ENCODE data around the gene KCNH2.

KCNH2 gene

DNA sequence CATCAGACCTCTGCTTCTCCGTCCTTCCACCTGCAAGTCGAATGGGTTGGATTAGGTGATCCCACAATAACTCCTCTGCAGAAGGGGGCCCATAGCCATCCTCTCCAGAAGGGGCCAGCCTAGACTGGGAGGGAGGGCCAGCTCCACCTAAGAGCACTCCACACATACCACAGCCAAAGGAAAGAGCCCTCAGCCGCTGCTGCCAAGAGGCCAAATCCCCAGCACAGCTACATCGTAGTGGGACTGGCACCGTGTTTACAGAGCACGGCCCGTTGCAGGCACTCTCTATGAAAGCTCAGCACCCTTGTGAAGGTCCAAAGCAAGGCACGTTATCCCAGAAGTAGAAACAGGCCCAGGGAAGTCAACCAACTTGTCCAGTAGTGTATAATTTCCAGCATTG lies 5.4 kb downstream of the KCNH2 start:
- peaks cover 81% of the 10 kb centered on the region for H3K27me3 ChIP-seq (ENCODE audit: insufficient read depth, low read length)

DNA sequence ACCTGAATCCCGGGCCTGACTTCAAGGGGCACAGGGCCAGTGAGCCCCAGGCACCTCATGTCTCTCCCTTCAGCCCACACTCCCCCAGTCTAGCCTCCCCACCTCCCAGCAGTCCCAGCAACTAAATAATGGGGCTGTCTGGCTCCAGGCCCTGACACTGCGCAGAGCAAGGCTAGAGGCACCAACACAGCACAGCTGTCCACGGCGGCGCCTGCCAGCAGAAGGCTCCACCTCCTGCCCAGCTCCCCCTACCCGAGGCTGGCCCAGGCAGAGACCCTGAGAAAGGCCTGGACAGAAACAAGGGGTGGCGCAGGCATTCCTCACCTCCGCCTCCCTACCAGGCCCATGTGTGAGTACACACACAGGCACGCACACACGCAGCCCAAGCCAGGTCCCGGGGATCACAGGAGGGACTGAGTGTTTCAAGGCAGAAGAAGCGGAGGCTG lies 6.1 kb downstream of the KCNH2 start:
- Histone ChIP-seq H2AFZ (ENCODE audit: low read length, unreplicated experiment) (no peak overlapping the region), H3K79me2 (ENCODE audit: control insufficient read depth, insufficient read depth, low read length, unreplicated experiment) (no peaks in the 10 kb centered on the region), H3K4me1 (ENCODE audit: control insufficient read depth, insufficient read depth, low read length, unreplicated experiment) (no peaks in the 10 kb centered on the region), H3K27me3 (ENCODE audit: insufficient read depth, low read length) (peaks cover 82% of the 10 kb centered on the region), H3K4me3 (ENCODE audit: low read depth, low read length) (no peak overlapping the region), H3K36me3 (ENCODE audit: insufficient read depth, low read length) (no peaks in the 10 kb centered on the region), H3K27ac (ENCODE audit: low read depth, low read length) (no peak overlapping the region)

More for the DNA sequence above, 5.4 kb downstream of the KCNH2 start:
- no peak overlapping the region for H3K4me3 ChIP-seq (ENCODE audit: low read depth, low read length)
- H3K27ac ChIP-seq (ENCODE audit: low read depth, low read length) = no peak overlapping the region
- H3K4me1 ChIP-seq (ENCODE audit: control insufficient read depth, insufficient read depth, low read length, unreplicated experiment) = no peaks in the 10 kb centered on the region
- H3K36me3 ChIP-seq (ENCODE audit: insufficient read depth, low read length) = no peaks in the 10 kb centered on the region
- no peaks in the 10 kb centered on the region for H3K79me2 ChIP-seq (ENCODE audit: control insufficient read depth, insufficient read depth, low read length, unreplicated experiment)
- H2AFZ ChIP-seq (ENCODE audit: low read length, unreplicated experiment) = no peak overlapping the region

DNA sequence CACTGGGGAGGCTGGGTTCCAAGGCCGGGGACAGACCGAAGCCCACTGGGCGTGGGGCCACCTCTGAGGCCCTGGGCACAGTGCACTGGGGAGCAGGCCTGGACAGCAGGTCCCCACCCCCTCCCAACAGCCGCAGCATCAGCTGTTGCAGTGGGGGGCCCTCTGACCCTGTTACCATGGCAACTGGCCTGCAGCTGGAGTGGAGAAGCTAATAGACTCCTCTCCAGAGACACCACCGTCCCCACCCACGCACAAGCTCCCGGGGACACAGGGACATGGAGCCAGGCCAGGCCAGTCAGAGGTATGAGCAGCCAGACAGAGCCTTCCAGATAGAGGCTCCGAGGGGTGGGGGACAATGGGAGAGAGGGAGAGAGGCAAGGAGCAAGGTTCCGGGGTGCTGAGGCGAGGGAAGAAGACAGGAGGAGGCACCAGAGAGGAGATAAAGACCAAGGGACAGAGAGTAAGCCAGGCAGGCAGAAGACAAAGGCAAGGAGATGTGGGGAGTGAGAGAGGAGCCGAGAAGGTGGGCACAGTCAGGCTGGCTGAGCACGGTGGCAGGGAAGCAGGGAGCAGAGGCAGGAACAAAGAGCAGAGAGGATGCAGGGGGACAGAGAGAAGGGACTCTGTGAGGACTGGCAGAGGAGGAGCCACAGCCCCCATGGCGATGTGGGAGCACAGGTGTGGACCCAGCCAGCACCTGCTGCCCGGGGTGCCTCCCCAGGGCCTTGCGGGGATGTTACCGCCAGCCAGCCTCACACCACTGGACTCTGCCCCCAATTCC lies 6.7 kb downstream of the KCNH2 start:
- no peak overlapping the region for H2AFZ ChIP-seq (ENCODE audit: low read length, unreplicated experiment)
- H3K27ac ChIP-seq (ENCODE audit: low read depth, low read length) = no peak overlapping the region
- no peaks in the 10 kb centered on the region for H3K36me3 ChIP-seq (ENCODE audit: insufficient read depth, low read length)
- H3K79me2 ChIP-seq (ENCODE audit: control insufficient read depth, insufficient read depth, low read length, unreplicated experiment) = no peaks in the 10 kb centered on the region
- no peak overlapping the region for H3K4me3 ChIP-seq (ENCODE audit: low read depth, low read length)
- peaks cover 80% of the 10 kb centered on the region for H3K27me3 ChIP-seq (ENCODE audit: insufficient read depth, low read length)
- H3K4me1 ChIP-seq (ENCODE audit: control insufficient read depth, insufficient read depth, low read length, unreplicated experiment) = no peaks in the 10 kb centered on the region

DNA sequence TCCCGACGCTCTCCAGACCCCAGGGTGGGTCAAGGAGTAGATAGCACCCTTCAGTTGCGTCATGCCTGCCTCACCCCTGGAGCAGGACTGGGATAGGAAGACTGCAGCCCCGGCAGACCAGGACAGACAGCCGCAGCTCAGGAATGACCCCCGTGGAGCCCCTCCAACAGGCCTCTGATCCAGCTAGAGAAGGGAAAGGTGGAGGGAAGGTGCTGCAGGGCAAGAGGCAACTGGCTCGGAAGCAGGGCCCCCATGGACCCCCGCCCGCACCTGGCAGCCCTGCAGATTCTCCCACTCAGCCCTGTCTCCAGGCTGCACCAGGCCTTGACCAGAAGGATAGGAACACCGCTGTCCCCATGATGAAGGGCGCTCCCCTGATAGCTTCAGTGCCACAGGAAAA lies 7.7 kb downstream of the KCNH2 start:
- Histone ChIP-seq H3K79me2 (ENCODE audit: control insufficient read depth, insufficient read depth, low read length, unreplicated experiment) (no peaks in the 10 kb centered on the region), H3K27ac (ENCODE audit: low read depth, low read length) (no peak overlapping the region), H3K4me3 (ENCODE audit: low read depth, low read length) (no peak overlapping the region), H2AFZ (ENCODE audit: low read length, unreplicated experiment) (no peak overlapping the region), H3K27me3 (ENCODE audit: insufficient read depth, low read length) (peaks cover 79% of the 10 kb centered on the region), H3K36me3 (ENCODE audit: insufficient read depth, low read length) (no peaks in the 10 kb centered on the region), H3K4me1 (ENCODE audit: control insufficient read depth, insufficient read depth, low read length, unreplicated experiment) (no peaks in the 10 kb centered on the region)

DNA sequence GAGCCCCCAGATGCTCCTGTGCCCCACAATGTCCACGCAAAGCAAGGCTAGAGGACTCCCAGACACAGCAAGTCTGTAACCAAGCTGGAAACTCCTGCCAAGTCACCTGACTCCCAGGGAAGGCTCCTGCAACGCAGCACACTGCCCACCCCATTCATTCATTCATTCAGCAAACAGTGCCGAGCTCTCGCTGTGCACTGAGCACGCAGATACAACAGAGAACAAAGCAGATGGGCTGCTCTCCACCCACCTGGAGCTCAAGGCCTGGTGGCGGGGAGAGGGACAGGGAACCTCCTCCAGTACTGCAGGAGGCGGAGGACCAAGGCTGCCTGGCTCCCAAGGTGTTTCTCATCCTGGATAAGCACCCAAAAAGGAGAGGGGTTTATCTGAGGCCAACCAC lies 8.6 kb downstream of the KCNH2 start:
- no peak overlapping the region for H3K27ac ChIP-seq (ENCODE audit: low read depth, low read length)
- no peak overlapping the region for H2AFZ ChIP-seq (ENCODE audit: low read length, unreplicated experiment)
- no peak overlapping the region for H3K4me3 ChIP-seq (ENCODE audit: low read depth, low read length)
- no peaks in the 10 kb centered on the region for H3K4me1 ChIP-seq (ENCODE audit: control insufficient read depth, insufficient read depth, low read length, unreplicated experiment)
- peaks cover 70% of the 10 kb centered on the region for H3K27me3 ChIP-seq (ENCODE audit: insufficient read depth, low read length)
- H3K79me2 ChIP-seq (ENCODE audit: control insufficient read depth, insufficient read depth, low read length, unreplicated experiment) = no peaks in the 10 kb centered on the region
- no peaks in the 10 kb centered on the region for H3K36me3 ChIP-seq (ENCODE audit: insufficient read depth, low read length)

DNA sequence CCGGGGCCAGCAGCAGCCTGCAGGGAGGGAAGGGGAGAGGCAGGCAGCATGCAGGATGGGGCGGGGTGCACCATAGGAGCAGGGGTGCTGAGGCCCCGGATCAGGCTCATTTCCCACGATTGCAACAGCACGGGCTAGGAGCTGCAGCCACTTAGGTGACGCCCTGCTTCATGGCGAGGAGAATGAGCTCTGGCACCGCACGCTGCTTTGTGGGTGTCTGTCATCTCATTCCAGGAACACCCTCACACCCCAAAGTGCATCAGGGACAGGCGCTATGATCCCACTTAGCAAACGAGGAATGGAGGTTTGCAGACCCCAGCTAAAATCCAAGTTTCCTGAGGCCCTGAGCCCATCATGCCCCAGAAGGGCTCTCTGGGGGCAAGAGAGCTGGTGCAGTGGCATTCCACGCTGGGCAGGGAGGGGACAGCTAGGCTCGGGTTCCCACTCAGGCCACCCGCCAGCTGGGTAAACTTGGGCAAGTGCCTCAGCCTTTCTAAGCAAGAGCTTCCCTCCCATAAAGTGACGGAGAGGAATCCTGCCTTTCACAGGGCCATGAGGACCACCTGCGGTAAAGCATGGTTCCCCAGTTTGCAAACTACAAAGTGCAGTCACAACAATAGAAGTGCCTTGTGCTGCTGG lies 9.3 kb downstream of the KCNH2 start:
- Histone ChIP-seq H3K4me3 (ENCODE audit: low read depth, low read length) (no peak overlapping the region), H2AFZ (ENCODE audit: low read length, unreplicated experiment) (no peak overlapping the region), H3K27ac (ENCODE audit: low read depth, low read length) (no peak overlapping the region), H3K36me3 (ENCODE audit: insufficient read depth, low read length) (no peaks in the 10 kb centered on the region), H3K27me3 (ENCODE audit: insufficient read depth, low read length) (peaks cover 64% of the 10 kb centered on the region), H3K79me2 (ENCODE audit: control insufficient read depth, insufficient read depth, low read length, unreplicated experiment) (no peaks in the 10 kb centered on the region), H3K4me1 (ENCODE audit: control insufficient read depth, insufficient read depth, low read length, unreplicated experiment) (no peaks in the 10 kb centered on the region)

DNA sequence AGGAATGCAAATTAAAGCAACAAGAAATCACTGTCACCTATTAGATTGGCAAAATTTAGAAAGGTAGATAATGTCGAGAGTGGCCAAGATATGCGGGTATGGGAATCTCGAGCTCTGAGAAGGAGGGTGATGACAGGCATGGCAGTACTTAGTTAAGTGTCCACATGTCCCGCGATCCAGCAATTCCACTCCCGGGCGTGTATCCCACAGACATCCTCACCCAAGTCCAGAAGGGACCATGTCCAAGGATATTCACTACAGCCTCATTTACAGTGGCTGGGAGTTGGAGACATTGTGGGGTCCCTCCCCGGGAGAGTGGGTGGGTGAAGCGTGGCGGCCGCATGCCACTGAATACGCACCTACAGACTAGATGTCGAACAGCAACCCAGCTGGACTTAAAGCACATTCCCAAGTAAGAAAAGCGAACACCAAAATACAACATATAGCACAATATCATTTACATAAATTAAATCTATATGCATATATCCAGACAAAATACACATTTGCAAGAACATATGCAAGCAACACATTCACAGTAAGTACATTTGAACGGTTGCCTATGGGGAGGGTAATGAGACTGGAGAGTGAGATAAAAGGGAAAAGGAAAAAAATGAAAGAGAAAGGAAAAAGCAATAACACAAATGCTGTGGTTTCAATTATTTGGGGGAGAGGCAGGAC lies 9.9 kb downstream of the KCNH2 start:
- Histone ChIP-seq H3K4me3 (ENCODE audit: low read depth, low read length) (no peak overlapping the region), H3K27me3 (ENCODE audit: insufficient read depth, low read length) (peaks cover 58% of the 10 kb centered on the region), H3K79me2 (ENCODE audit: control insufficient read depth, insufficient read depth, low read length, unreplicated experiment) (no peaks in the 10 kb centered on the region), H3K27ac (ENCODE audit: low read depth, low read length) (no peak overlapping the region), H3K36me3 (ENCODE audit: insufficient read depth, low read length) (no peaks in the 10 kb centered on the region), H2AFZ (ENCODE audit: low read length, unreplicated experiment) (no peak overlapping the region), H3K4me1 (ENCODE audit: control insufficient read depth, insufficient read depth, low read length, unreplicated experiment) (no peaks in the 10 kb centered on the region)

DNA sequence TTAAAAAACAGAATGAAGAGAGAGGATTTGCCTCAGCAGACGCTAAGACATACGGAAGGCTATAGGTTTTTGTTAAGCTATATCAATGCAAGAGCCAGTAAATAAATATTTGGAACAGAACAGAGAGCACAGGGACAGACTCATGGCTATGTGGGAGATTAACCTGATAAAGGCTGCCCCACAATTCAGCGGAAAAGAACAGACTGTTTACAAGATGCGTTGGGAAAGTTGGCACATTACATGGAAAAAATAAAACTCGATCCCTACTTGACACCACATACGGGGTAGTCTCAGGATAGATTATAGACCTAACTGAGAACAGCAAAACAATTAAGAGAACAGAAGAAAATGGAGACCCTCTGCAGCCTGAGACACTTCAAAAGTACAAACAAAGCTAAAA lies 10.8 kb downstream of the KCNH2 start:
- Histone ChIP-seq H3K4me1 (ENCODE audit: control insufficient read depth, insufficient read depth, low read length, unreplicated experiment) (no peaks in the 10 kb centered on the region), H3K27me3 (ENCODE audit: insufficient read depth, low read length) (peaks cover 51% of the 10 kb centered on the region), H3K4me3 (ENCODE audit: low read depth, low read length) (no peak overlapping the region), H2AFZ (ENCODE audit: low read length, unreplicated experiment) (no peak overlapping the region), H3K36me3 (ENCODE audit: insufficient read depth, low read length) (no peaks in the 10 kb centered on the region), H3K79me2 (ENCODE audit: control insufficient read depth, insufficient read depth, low read length, unreplicated experiment) (no peaks in the 10 kb centered on the region), H3K27ac (ENCODE audit: low read depth, low read length) (no peak overlapping the region)

DNA sequence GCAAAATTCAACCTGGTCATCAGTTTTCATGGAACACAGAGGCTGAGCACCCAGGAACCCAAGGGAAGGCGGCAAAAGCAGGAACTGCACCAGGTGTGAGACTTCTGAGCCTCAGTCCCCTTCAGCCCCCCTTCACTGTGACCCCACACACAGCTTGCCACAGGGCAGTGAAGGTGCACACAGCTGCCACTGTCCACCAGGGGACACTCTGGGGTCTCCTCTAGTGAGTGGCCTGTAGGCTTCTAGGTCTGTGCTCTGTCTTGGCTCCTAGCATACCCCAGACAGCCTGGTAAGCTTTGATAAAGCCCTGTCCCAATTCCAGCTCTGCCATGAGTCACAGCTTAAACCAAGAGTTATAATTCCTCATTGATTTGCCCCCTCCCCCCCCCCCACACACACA lies 12.1 kb downstream of the KCNH2 start:
- Histone ChIP-seq H3K4me3 (ENCODE audit: low read depth, low read length) (no peak overlapping the region), H3K27ac (ENCODE audit: low read depth, low read length) (no peak overlapping the region), H3K79me2 (ENCODE audit: control insufficient read depth, insufficient read depth, low read length, unreplicated experiment) (no peaks in the 10 kb centered on the region), H3K4me1 (ENCODE audit: control insufficient read depth, insufficient read depth, low read length, unreplicated experiment) (no peaks in the 10 kb centered on the region), H2AFZ (ENCODE audit: low read length, unreplicated experiment) (no peak overlapping the region), H3K27me3 (ENCODE audit: insufficient read depth, low read length) (peaks cover 47% of the 10 kb centered on the region), H3K36me3 (ENCODE audit: insufficient read depth, low read length) (no peaks in the 10 kb centered on the region)

DNA sequence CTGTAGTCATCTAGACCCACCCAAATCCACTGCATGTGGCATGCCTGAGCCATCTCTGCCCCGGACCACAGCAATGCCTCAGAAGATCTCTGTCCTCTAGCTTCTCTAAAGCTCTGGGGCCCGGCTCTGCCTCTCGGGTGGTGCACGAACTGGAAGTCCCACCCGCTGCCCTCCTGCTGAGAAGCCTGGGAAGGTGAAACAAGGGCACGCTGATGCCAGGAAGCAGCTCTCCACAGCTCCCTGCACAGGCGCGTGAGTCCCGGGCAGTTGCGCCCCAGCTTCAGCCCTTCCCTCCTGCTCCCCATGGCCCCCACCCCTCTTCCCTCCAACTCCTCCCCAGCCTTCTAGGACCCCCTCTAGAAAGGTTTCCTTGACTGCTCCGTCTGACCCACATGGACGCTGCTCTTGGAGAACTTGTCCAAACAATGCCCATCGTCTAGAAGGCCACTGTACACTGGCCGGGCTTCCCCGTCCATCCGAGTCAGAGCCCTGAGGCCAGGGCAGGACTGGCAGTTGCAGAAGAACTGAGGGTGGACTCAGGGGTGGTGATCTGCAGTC lies 12.8 kb downstream of the KCNH2 start:
- Histone ChIP-seq H3K27ac (ENCODE audit: low read depth, low read length) (no peak overlapping the region), H3K79me2 (ENCODE audit: control insufficient read depth, insufficient read depth, low read length, unreplicated experiment) (no peaks in the 10 kb centered on the region), H3K27me3 (ENCODE audit: insufficient read depth, low read length) (peaks cover 41% of the 10 kb centered on the region), H3K36me3 (ENCODE audit: insufficient read depth, low read length) (no peaks in the 10 kb centered on the region), H3K4me1 (ENCODE audit: control insufficient read depth, insufficient read depth, low read length, unreplicated experiment) (no peaks in the 10 kb centered on the region), H3K4me3 (ENCODE audit: low read depth, low read length) (no peak overlapping the region), H2AFZ (ENCODE audit: low read length, unreplicated experiment) (no peak overlapping the region)
